C4-2B (cell line): ENCODE data around the gene CFAP46.

ENCODE experiments used
- H3K27ac ChIP-seq: fragments of 450-650 bp; 2 replicates; pipeline ENCODE4 v1.5.1; 2017
- CTCF ChIP-seq: fragments of 450-650 bp; conservative IDR thresholded peaks from 2 replicates; pipeline ENCODE4 v1.5.1; 2017; ENCODE audit warnings: mild to moderate bottlenecking
- ZFX ChIP-seq: fragments of 450-650 bp; IDR thresholded peaks from 2 replicates; pipeline ENCODE4 v1.6.1; 2017

CFAP46 gene

GRCh38 chr10:132810807-132811700 is 131.3 kb downstream of the CFAP46 start:
- no peak for TF ChIP-seq ZFX
- TF ChIP-seq CTCF: no peak
- no peak overlapping the region for H3K27ac ChIP-seq

- no peak for TF ChIP-seq CTCF
- TF ChIP-seq ZFX: no peak
- no peak overlapping the region for H3K27ac ChIP-seq
Observed at GRCh38 chr10:132810141-132810806, 132.1 kb downstream of the CFAP46 start.

- H3K27ac ChIP-seq: no peak overlapping the region
- TF ChIP-seq CTCF (no peak), ZFX (no peak)
Observed at GRCh38 chr10:132809232-132810140, 132.9 kb downstream of the CFAP46 start.

GRCh38 chr10:132808383-132809231 is 133.8 kb downstream of the CFAP46 start:
- H3K27ac ChIP-seq: no peak overlapping the region
- TF ChIP-seq ZFX: no peak
- no peak for TF ChIP-seq CTCF

- TF ChIP-seq CTCF (no peak), ZFX (no peak)
- no peak overlapping the region for H3K27ac ChIP-seq
Observed at GRCh38 chr10:132807621-132808049, 134.7 kb downstream of the CFAP46 start.

- no peak overlapping the region for H3K27ac ChIP-seq
- no peak for TF ChIP-seq CTCF
- no peak for TF ChIP-seq ZFX
Observed at GRCh38 chr10:132806561-132807003, 135.8 kb downstream of the CFAP46 start.
